Lung (tissue), 12 donors: Measurements from ENCODE around the gene TMEM31. TPM values are rescaled to one million over a fixed set of nuclear protein-coding genes. Genes with fewer than 3 reads are reported as not detected.

Experiments
- ATAC-seq: fragments of 200-7000 bp; cut with Tn5 transposase; one replicate; pipeline ENCODE4 v1.9.1; 2020; ENCODE audit warnings: moderate number of reproducible peaks; ENCODE audit not compliant: insufficient read depth, low FRiP score
- DNase-seq, 3 donors: peaks; one replicate each; pipeline ENCODE4 v3.0.0-alpha.2; 2013 to 2017
- H3K27ac ChIP-seq, 2 donors: one replicate each; pipeline ENCODE4 v1.5.1; 2013; ENCODE audit warnings: mild to moderate bottlenecking in 2 of 2, moderate library complexity in 2 of 2, control low read depth in 1 of 2, inconsistent platforms in 1 of 2, low read depth in 1 of 2, low read length in 1 of 2
- H3K27me3 ChIP-seq, 3 donors: one replicate each; pipeline ENCODE4 v1.5.1; 2013; ENCODE audit warnings: low read length in 2 of 3; ENCODE audit not compliant: control insufficient read depth in 3 of 3, insufficient read depth in 3 of 3
- H3K36me3 ChIP-seq, 4 donors: one replicate each; pipeline ENCODE4 v1.5.1; 2013; ENCODE audit warnings: low read length in 4 of 4, mild to moderate bottlenecking in 1 of 4, moderate library complexity in 1 of 4; ENCODE audit not compliant: control insufficient read depth in 4 of 4, insufficient read depth in 4 of 4
- H3K4me1 ChIP-seq, 5 donors: one replicate each; pipeline ENCODE4 v1.5.1; 2013; ENCODE audit warnings: low read length in 5 of 5, mild to moderate bottlenecking in 2 of 5, moderate library complexity in 1 of 5; ENCODE audit not compliant: control insufficient read depth in 5 of 5, insufficient read depth in 5 of 5
- H3K4me3 ChIP-seq: one replicate; pipeline ENCODE4 v1.5.1; 2013; ENCODE audit warnings: mild to moderate bottlenecking, control low read depth, moderate library complexity
- H3K9ac ChIP-seq, 2 donors: one replicate each; pipeline ENCODE4 v1.5.1; 2013; ENCODE audit warnings: low read length in 2 of 2, control low read depth in 1 of 2; ENCODE audit not compliant: insufficient read depth in 1 of 2
- H3K9me3 ChIP-seq, 4 donors: one replicate each; pipeline ENCODE4 v1.5.1; 2013; ENCODE audit warnings: low read length in 3 of 4, mild to moderate bottlenecking in 1 of 4, moderate library complexity in 1 of 4; ENCODE audit not compliant: control insufficient read depth in 4 of 4, insufficient read depth in 3 of 4
- CTCF ChIP-seq: IDR thresholded peaks from 2 replicates; pipeline ENCODE4 v1.5.1; 2012; ENCODE audit warnings: mild to moderate bottlenecking; ENCODE audit errors: control extremely low read depth, extremely low read depth
- WGBS, 2 donors: extraction: QIAGEN DNeasy Blood & Tissue Kit; methylation state at CpG; one replicate each; pipeline ENCODE4 v1.1.7; 2013; 5-methylcytosine and 5-hydroxymethylcytosine counted together
- polyA plus RNA-seq, 2 donors: library from polyadenylated mRNA; stranded (reverse); fragments of 200-250 nt; gene quantifications; one replicate each; pipeline ENCODE4 v1.2.1, GENCODE V29; 2013
- total RNA-seq, 2 donors: library from RNA; depleted of rRNA in 1 of 2; stranded (reverse); fragments of >200 nt in 1 of 2; gene quantifications; one replicate each; pipeline ENCODE4 v1.2.1, GENCODE V29; 2014 to 2021
- donor health status: control.
- donor health status: control.
- donor health status: Bipolar disorder and iron deficiency.
- donor health status: healthy.
- donor health status: DM: yes; HTN: yes; CAD: no.

Gene TMEM31
- total and polyA plus RNA-seq, 4 donors, result 0.30 to 0.65 TPM; not detected in 2

- no peak overlapping the region for H3K9ac ChIP-seq
- no peaks in the 10 kb centered on the region for H3K9me3 ChIP-seq
- no peak overlapping the region for H3K27ac ChIP-seq
- no peak for ATAC-seq
- 81 to 85% methylated on average over 2 of the region's 2 CpGs for WGBS, 2 donors
- DNase-seq, result no peak
- peaks cover 0 to 20% (median 5%) of the 10 kb centered on the region in 3 donors for H3K27me3 ChIP-seq
- TF ChIP-seq CTCF, result no peak
- no peak overlapping the region for H3K4me3 ChIP-seq
- peaks cover 0 to 6% (median 0%) of the 10 kb centered on the region in 5 donors for H3K4me1 ChIP-seq
- peaks cover 3 to 14% (median 9%) of the 10 kb centered on the region in 4 donors for H3K36me3 ChIP-seq
These were observed 29.3 kb upstream of the TMEM31 start for GRCh38 chrX:103681443-103681842.

GRCh38 chrX:103685396-103685795 is 25.3 kb upstream of the TMEM31 start:
- 14 to 38% methylated on average over 5 of the region's 5 CpGs for WGBS, 2 donors
- Histone ChIP-seq H3K27me3 (peaks cover 0 to 7% (median 0%) of the 10 kb centered on the region in 3 donors), H3K36me3 (peaks cover 2 to 5% (median 4%) of the 10 kb centered on the region in 4 donors), H3K9ac (peak overlapping the region; percentile 88 to 99), H3K4me1 (peaks cover 0 to 6% (median 0%) of the 10 kb centered on the region in 5 donors), H3K4me3 (no peak overlapping the region), H3K9me3 (peaks cover 0 to 2% (median 0%) of the 10 kb centered on the region in 4 donors), H3K27ac (no peak overlapping the region)
- DNase-seq (peak; percentile 18 to 39 (median 30)), ATAC-seq (no peak)
- TF ChIP-seq CTCF, result no peak

GRCh38 chrX:103686199-103687072 is 24.3 kb upstream of the TMEM31 start, which contains the start of gene MORF4L2:
Gene MORF4L2 (minus strand): TSS chrX:103686699. CDS start chrX:103677027, 9,672 bp downstream.
- peak; percentile 85 for ATAC-seq
- Histone ChIP-seq H3K4me3 (peak within 1 kb of the TSS; percentile 66), H3K36me3 (peaks cover 0 to 5% (median 4%) of the 10 kb centered on the region in 4 donors), H3K4me1 (peaks cover 0 to 6% (median 0%) of the 10 kb centered on the region in 5 donors), H3K27me3 (peaks cover 0 to 9% (median 0%) of the 10 kb centered on the region in 3 donors), H3K9me3 (peaks cover 0 to 2% (median 0%) of the 10 kb centered on the region in 4 donors), H3K9ac (peak within 1 kb of the TSS; percentile 88 to 99), H3K27ac (peak within 1 kb of the TSS; percentile 96 to 97)
- no peak for TF ChIP-seq CTCF
- 1 to 27% methylated on average over 37 of the region's 37 CpGs for WGBS, 2 donors
- peak; percentile 96 to 98 (median 98) for DNase-seq
